Measurements from ENCODE around the gene TRIO. TPM values are rescaled to one million over a fixed set of nuclear protein-coding genes. Genes with fewer than 3 reads are reported as not detected.

TRIO gene
- total RNA-seq, 1 experiment from 2014 or later = 68.4 TPM

DNA sequence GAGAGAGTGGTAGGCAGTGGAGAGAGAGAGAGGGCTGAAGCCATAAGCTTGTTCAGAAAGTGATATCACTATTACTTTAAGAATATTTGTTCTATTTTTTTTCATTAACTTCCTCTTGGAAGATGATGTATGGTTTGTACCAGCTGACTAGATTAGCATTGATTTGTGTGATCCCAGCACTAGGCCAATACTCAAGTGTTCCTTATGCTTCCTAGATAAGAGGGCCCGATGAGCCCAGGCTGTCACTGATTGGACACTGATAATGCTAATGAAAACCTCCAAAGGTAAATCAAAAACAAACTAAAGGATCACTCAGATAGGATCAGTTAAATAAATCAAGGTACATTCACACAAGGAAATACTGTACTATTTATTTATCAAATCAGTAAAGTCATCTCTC is 385.8 kb downstream of the TRIO start:
- no peak overlapping the region for H3K4me2 ChIP-seq (ENCODE audit: low read length)
- DNase-seq (ENCODE audit: low read depth, low spot score) (no peak), ATAC-seq (no peak)
- no peaks in the 10 kb centered on the region for H3K36me3 ChIP-seq (ENCODE audit: control insufficient read depth in 1 of 2, insufficient read depth in 2 of 2, low read length in 2 of 2)
- H3K79me2 ChIP-seq (ENCODE audit: insufficient read depth, low read length) = no peaks in the 10 kb centered on the region
- no peaks in the 10 kb centered on the region for H3K9me2 ChIP-seq (ENCODE audit: insufficient read depth)
- no peaks in the 10 kb centered on the region for H3K4me1 ChIP-seq (ENCODE audit: control insufficient read depth in 1 of 2, insufficient read depth in 2 of 2, low read length in 2 of 2)
- CTCF ChIA-PET = no interaction called here
- intact Hi-C loops (cut with micrococcal nuclease) = no loop called here
- RAD21 ChIA-PET (ENCODE audit: low non-redundant PET in 1 of 2, low total read pairs in 2 of 2, uncharacterized antibody in 2 of 2, unreplicated experiment in 2 of 2) = interaction anchor here in 1 of 2 experiments (0.5 kb wide), 1 partner anchor 92 kb away, joined by 4 read pairs; no protein-coding TSS in a partner anchor
- POLR2A ChIA-PET = no interaction called here
- H3K27me3 ChIP-seq (ENCODE audit: insufficient read depth, low read length) = no peaks in the 10 kb centered on the region
- no TSS peak for BruUV-seq (replicated peaks)
- H2AFZ ChIP-seq (ENCODE audit: low read depth, low read length, poor library complexity, severe bottlenecking) = no peak overlapping the region
- TF ChIP-seq SRF (IDR thresholded peaks at IDR 0.05; ENCODE audit: low read depth) (no peak), YY1 (IDR thresholded peaks at IDR 0.05; ENCODE audit: extremely low read depth, insufficient replicate concordance, low read depth, low read length) (no peak), ELF1 (IDR thresholded peaks at IDR 0.05; ENCODE audit: borderline replicate concordance, low read depth) (no peak), ZBTB33 (IDR thresholded peaks at IDR 0.05; ENCODE audit: extremely low read depth, insufficient replicate concordance, low read length) (no peak), JUND (IDR thresholded peaks at IDR 0.05) (no peak), SP1 (IDR thresholded peaks at IDR 0.05; ENCODE audit: low read depth) (no peak), POLR2AphosphoS5 (IDR thresholded peaks at IDR 0.05; ENCODE audit: low read depth, low read length) (no peak), EZH2phosphoT487 (IDR thresholded peaks at IDR 0.05; ENCODE audit: borderline replicate concordance) (no peak), EGR1 (IDR thresholded peaks at IDR 0.05; ENCODE audit: low read depth) (no peak), ZFX (IDR thresholded peaks at IDR 0.05) (no peak), TCF7L2 (IDR thresholded peaks at IDR 0.05; ENCODE audit: borderline replicate concordance, extremely low read depth, insufficient read depth, insufficient read length) (no peak), FOSL1 (IDR thresholded peaks at IDR 0.05; ENCODE audit: low read depth) (no peak), CBX3 (IDR thresholded peaks at IDR 0.05; ENCODE audit: low read depth) (no peak), ZNF274 (IDR thresholded peaks at IDR 0.05; ENCODE audit: low read depth, low read length) (no peak), MAX (IDR thresholded peaks at IDR 0.05) (no peak), CEBPB (IDR thresholded peaks at IDR 0.05; ENCODE audit: low read depth) (no peak), POLR2A (IDR thresholded peaks at IDR 0.05; ENCODE audit: borderline replicate concordance, extremely low read depth, insufficient read depth, insufficient read length) (no peak)
- TF ChIP-seq, protein P1, sequence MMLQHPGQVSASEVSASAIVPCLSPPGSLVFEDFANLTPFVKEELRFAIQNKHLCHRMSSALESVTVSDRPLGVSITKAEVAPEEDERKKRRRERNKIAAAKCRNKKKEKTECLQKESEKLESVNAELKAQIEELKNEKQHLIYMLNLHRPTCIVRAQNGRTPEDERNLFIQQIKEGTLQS (IDR thresholded peaks at IDR 0.05) = no peak
- no peaks in the 10 kb centered on the region for H3K9me3 ChIP-seq (ENCODE audit: control insufficient read depth in 1 of 2, insufficient read depth in 1 of 2, low read depth in 1 of 2, low read length in 2 of 2)
- no peak overlapping the region for H3K9ac ChIP-seq (ENCODE audit: low read length)
- no peak overlapping the region for H3K4me3 ChIP-seq (replicated peaks in 1 of 2; ENCODE audit: low read depth in 1 of 2, low read length in 2 of 2)
- H3K27ac ChIP-seq (ENCODE audit: low read depth, low read length) = no peak overlapping the region
- no peaks in the 10 kb centered on the region for H4K20me1 ChIP-seq (ENCODE audit: insufficient read depth)

Data from HCT116 (cell line).